ENCODE results near the gene SLC15A1.
A peak's percentile ranks its signal among the peaks of the same experiment; 100 is the strongest.

Gene SLC15A1

DNA sequence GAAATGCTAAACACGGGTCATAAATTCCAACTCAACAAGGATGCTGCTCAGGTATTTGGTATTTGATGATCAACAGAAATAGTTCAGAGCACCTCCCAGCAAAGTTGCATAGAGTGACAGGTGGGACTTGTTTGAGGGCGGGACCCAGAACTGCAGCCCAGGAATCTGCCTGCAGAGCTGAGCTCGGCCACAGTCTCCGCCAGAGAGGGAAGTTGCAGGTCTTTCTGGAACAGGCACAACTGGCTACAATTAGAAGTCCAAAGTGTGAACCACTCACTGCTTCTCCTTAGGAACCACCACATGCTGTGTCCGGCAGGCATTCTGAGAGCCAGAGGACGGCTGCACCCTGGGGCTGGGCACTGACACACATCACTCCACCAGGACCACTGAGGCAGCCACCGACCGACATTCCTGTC, 1.1 kb downstream of the SLC15A1 start:
- DNase-seq = no peak

DNA sequence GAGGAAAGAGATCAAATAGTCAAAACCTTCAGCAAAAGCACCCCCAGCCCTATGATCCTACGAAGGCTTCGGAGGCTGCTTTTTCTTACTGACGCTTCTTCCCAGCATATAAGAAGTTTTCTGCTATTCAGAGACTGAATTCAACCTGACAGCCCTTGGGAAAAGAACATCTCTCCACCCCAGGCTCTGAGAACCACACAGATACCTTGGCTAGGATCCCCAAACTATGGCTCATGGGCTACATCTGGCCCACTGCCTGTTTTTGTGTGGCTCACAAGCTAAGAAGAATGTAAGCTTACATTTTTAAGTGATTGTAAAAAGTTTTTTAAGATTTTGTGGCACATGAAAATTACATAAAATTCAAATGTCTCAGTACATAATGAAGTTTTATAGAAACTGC, 3.0 kb downstream of the SLC15A1 start:
- no peak for DNase-seq

- no peak for DNase-seq
These were observed 5.5 kb downstream of the SLC15A1 start for GRCh38 chr13:98746968-98747367.

- DNase-seq = no peak
These were observed 9.1 kb downstream of the SLC15A1 start for GRCh38 chr13:98743377-98743776.

DNA sequence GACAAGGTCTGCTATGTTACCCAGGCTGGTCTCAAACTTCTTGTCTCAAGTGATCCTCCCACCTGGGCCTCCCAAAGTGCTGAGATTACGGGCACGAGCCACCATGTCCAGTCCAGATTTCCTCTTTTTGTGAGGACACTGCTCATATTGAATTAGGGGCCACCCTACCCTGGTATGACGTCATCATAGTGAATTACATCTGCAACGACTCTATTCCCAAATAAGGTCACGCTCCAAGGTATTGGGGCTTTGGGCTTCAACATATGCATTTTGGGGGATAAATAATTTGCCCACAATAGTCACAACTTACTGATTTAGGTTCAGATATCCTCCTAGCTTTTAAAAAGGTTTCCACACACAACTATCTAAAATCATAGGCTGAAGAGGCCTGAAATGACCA, 9.5 kb downstream of the SLC15A1 start:
- no peak for DNase-seq

GRCh38 chr13:98741741-98742435, 10.6 kb downstream of the SLC15A1 start:
- DNase-seq = no peak

- no peak for DNase-seq
These were observed 12.3 kb downstream of the SLC15A1 start for GRCh38 chr13:98740131-98740530.

DNA sequence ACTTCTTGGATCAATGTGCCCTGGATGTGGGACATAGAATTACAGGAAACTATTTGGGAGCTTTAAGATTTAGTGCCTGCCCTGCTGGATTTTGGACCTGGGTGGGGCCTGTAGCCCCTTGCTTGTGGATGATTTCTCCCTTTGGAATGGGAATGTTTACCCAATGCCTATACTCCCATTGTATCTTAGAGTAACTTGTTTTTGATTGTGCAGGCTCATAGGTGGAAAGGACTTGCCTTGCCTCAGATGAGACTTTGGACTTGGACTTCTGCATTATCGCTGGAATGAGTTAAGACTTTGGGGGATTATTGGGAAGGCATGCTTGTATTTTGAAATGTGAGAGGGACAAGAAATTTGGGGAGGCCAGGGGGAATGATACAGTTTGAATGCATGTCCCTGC, 13.5 kb downstream of the SLC15A1 start:
- DNase-seq = no peak

DNA sequence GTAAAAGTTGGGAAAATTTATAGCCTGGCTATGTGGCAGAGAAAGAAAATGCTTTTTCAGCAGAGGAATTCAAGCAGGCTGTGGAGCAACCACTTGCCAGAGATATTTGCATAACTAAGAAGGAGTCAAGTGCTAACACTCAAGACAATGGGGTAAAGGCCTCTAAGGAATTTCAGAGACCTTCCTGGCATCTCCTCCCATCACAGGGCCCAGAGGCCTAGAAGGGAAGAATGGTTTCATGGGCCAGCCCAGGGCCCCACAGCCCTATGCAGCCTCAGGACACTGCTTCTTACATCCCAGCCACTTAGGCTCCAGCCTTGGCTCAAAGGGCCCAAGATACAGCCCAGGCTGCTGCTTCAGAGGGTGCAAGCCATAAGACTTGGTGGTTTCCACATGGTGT, 14.3 kb downstream of the SLC15A1 start:
- DNase-seq = no peak

DNA sequence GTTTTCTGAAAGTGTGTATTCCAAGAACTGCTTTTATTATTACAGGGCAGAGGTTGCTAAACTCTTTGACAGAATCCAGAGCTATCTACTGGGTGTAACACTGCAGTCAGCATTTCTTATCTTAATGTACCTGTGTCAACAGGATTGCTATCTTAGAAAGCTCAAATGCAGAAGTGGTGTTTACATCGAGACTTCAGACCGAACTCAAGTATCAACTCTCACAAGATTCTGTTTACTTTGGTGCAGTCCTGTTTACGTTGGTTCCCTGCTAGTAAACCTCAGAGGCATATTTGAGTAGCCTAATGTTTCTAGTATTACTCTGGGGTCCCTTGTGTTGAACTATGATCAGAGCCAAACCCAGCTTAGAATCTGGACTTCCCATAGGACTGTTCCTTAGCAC, 20.5 kb downstream of the SLC15A1 start:
- no peak for DNase-seq

- DNase-seq = no peak
These were observed 21.4 kb downstream of the SLC15A1 start for GRCh38 chr13:98731038-98731437.

DNA sequence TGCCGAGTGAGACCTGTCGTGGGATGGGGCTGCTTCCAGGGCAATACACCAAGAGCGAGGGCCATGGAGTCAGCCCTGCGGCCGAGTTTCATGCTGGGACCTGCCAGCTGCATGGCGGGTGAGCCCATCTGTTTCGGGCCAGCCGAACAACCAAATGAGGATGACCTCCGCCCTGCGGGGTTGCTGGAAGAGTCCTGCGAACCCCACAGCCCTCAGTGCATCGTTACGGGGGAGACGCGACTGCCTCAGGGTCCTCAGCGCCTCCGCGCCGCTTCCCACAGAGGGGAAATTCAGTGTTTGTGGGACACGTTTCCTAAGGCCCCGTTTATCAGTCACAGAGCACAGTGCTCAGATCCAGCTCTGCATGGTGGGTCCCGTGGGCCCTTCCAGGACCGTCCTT, 22.0 kb downstream of the SLC15A1 start:
- DNase-seq = no peak

GRCh38 chr13:98729658-98730057, 22.8 kb downstream of the SLC15A1 start:
- no peak for DNase-seq

GRCh38 chr13:98722958-98723357, 29.5 kb downstream of the SLC15A1 start:
- DNase-seq = peak; percentile 5 to 21 (median 12)

DNA sequence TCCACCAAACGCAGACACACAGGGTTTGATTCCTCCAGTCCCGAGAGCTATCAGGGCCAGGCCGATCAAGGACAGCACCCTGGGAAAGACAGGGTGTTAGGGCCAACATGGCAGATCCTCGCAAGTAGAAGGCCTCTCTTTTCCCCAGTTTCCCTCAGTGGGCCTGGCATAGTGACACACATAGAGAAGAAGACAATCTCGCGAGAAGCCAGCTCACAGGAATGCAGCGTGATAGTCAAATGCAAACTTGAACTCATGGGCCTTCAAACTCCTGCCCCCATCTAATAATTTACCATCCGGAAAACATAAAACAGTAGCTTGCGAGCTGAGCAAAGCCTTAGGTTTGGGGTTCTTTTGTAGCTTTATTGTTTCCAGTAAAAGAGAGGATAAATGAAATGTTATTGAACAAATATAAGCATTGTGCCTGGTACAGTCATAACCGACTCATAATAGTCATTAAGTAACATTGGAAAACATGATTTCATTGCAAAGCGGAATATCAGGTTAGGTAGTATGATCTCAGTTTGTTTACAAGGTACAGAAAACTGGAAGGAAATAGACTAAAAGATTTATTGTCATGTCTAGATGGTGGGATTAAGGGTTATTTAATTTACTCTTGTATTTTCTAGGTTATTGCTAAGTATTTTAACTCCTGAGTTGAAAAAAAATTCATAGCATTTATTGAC, 30.5 kb downstream of the SLC15A1 start:
- DNase-seq = no peak

DNA sequence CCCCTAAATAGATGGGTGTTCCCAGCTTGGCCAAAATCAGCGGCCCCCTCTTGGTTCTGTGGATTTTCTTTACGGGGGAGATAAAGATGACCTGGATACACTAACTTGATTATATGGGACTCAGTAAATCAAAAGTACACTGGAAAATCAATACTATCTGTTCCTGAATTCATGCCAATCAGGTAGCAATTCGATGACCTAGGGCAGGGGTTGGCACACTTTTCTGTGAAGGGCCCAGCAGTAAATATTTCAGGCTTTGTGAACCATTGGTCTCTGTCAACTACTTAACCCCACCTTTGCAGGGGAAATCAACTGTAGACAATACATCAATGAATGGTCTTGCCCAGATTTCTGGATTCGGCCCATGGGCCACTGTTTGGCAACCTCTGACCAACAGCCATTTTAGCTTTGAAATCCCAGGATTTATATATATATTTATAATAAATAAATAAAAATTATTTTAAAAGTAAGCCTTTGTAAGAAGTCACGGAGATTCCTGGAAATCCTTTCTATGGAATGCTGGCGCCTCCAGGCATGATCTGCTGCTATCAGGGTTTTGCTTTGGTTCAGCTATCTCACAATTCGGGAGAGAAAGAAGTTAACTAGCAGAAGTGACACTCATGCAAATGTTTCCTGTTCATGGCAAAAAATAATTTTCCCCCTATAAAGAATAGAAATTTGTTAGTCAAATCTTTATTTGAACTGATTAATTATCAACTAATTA, 32.8 kb downstream of the SLC15A1 start:
- no peak for DNase-seq

DNA sequence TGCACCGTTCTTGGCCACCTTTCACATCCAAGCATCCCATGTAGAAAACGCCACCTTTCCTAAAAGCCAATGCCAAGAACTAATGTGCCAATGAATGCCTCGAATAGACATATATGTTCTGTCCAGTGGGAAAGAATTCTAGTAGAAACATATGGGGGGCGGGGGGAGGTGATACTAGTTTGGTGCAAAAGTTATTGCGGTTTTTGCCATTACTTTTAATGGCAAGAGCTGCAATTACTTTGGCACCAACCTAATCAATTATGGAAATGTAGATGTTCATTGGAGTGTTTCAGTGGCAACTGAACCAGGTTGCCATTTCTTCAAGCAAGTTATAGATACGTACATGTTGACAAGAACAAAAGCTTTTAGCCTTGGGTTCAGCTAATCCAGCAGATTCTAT, 34.6 kb downstream of the SLC15A1 start:
- no peak for DNase-seq

DNA sequence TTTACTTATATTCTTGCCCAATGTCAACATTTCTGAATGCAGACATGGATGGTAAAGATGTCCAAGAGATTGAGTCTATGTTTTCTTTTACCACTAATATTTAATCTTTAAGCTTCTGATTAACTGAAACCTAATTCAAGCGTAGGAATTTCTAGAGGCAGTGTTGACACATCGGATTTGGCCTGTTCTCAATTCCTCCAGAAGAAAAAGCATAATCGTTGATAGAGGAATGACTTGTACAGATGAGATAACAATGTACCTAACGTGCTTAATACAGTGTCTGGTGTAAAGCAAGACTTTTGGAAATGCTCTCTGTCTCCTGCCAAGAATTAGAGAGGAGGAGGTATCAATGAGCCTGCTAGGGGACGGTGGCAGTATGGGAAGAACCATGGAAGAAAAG, 35.2 kb downstream of the SLC15A1 start:
- no peak for DNase-seq

DNA sequence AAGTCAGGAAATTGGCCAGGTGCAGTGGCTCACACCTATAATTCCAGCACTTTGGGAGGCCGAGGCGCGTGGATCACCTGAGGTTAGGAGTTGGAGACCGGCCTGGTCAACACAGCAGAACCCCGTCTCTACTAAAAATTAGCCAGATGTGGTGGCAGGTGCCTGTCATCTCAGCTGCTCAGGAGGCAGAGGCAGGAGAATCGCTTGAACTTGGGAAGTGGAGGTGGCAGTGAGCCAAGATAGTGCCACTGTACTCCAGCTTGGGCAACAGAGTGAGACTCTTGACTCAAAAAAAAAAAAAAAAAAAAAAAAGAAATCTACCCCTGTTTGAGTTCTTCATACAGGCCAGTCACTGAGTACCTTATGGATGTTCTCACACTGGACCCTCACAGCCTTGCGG, 42.0 kb downstream of the SLC15A1 start:
- DNase-seq = no peak

GRCh38 chr13:98707281-98707999, 45.0 kb downstream of the SLC15A1 start:
- DNase-seq = no peak

- peak in 2 of 3 donors; percentile 7 to 8 for DNase-seq
These were observed 45.9 kb downstream of the SLC15A1 start for GRCh38 chr13:98706446-98707110.

DNA sequence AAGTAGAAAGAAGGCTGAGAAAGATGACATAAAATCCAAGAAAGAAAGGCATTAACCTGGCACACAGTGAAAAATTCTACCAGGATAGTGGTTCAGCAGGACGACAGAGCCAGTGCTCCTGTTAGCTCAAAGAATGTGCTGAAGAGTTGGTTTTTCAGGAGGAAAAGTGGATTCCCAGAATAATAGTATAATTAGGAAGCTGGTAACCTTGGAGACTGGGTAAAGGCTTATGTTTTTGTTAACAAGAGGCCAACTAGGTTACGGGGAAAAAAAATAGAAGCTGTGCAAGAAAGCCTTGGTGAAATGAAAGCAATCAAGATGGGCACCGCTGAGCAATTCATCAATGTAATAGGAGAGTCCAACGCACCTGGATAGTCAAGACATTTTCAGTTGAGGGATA, 54.7 kb downstream of the SLC15A1 start:
- DNase-seq = no peak

DNA sequence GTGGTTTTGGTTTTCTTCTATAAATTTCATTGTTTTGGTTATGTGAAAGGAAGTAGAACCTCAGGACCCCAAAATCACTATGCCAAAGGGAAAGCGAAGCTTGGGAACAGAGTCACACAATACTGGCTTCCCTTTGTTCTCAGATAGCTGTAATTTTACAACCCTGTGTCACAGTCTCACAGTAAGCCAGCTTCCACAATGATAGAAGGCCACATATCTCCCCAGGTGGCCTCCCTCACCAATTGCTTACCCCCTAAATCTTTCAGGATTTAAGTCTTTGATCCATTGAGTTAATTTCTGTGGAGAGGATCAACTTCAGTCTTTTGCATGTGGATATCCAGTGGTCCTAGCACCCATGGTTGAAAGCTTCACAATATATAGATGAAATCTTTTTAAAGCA, 58.7 kb downstream of the SLC15A1 start:
- DNase-seq = no peak

Data from suppressor macrophage treated with lipopolysaccharide for 1 hour (primary cell).